ENCODE measurements around the gene GOLIM4.
A peak's percentile ranks its signal among the peaks of the same experiment; 100 is the strongest.

Gene GOLIM4

DNA sequence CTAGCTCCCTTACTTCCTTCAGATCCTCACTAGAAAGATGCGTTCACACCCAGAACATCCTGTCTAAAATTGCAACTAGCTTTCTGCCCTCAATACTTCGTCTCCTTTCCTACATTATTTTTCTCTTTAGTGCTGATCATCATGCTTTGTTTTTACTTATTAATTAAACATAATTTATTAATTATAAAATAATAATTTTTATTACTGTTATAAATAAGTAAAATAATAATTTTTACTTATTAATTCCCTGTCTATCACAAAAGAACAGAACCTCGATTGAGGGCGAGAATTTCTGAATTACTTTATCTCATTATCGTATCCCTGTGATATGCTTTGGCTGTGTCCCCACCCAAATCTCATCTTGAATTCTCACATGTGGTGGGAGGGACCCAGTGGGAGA, 41.3 kb downstream of the GOLIM4 start:
- TF ChIP-seq, protein P1, sequence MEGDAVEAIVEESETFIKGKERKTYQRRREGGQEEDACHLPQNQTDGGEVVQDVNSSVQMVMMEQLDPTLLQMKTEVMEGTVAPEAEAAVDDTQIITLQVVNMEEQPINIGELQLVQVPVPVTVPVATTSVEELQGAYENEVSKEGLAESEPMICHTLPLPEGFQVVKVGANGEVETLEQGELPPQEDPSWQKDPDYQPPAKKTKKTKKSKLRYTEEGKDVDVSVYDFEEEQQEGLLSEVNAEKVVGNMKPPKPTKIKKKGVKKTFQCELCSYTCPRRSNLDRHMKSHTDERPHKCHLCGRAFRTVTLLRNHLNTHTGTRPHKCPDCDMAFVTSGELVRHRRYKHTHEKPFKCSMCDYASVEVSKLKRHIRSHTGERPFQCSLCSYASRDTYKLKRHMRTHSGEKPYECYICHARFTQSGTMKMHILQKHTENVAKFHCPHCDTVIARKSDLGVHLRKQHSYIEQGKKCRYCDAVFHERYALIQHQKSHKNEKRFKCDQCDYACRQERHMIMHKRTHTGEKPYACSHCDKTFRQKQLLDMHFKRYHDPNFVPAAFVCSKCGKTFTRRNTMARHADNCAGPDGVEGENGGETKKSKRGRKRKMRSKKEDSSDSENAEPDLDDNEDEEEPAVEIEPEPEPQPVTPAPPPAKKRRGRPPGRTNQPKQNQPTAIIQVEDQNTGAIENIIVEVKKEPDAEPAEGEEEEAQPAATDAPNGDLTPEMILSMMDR (IDR thresholded peaks at IDR 0.05; ENCODE audit: control insufficient read depth, extremely low read depth, insufficient read depth) = no peak
- no peak overlapping the region for H3K4me3 ChIP-seq (ENCODE audit: low read depth, low read length)
- no peak for DNase-seq (ENCODE audit: low read depth)

DNA sequence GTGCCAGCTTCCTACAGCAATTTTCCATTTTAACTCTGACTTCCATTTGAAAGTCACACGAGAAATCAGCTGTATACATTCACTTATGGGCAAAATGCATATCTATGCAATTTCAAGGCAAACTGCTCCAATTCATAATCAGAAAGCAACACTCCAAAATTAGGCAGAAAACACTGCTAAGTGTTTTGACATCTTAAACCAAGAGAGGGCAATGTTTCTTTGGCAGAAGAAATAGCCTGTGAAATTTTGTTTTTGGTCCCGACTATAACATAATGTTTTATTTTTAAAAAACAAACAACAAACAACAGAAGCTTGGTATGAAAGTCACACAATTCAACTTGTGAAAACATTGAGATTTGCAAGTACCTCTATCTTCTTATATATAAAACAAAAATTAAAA, 42.6 kb downstream of the GOLIM4 start:
- TF ChIP-seq, protein P1 (IDR thresholded peaks at IDR 0.05; ENCODE audit: control insufficient read depth, extremely low read depth, insufficient read depth) = peak; percentile 52
- H3K4me3 ChIP-seq (ENCODE audit: low read depth, low read length) = no peak overlapping the region
- DNase-seq (ENCODE audit: low read depth) = no peak

DNA sequence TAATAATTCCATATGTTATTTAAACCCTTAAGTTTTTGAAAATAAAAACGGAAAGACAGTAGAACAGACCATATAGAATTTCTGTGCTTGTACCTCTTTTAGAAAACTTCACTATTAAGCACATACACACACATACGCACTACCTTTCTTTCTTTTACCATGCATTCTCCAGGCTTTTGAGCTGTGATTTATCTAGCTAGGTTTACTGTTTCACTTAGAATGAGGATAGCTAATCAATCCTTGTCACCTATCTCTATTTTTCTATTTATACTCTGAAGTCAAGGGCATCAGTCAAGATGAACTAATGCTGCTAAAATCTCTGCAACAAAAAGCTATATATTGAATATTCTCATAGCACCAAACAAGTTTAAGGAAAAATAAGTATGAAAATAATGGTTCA, 43.2 kb downstream of the GOLIM4 start:
- DNase-seq (ENCODE audit: low read depth) = no peak
- TF ChIP-seq, protein P1 (IDR thresholded peaks at IDR 0.05; ENCODE audit: control insufficient read depth, extremely low read depth, insufficient read depth) = no peak
- no peak overlapping the region for H3K4me3 ChIP-seq (ENCODE audit: low read depth, low read length)

GRCh38 chr3:168051531-168052471, 43.9 kb downstream of the GOLIM4 start:
- H3K4me3 ChIP-seq (ENCODE audit: low read depth, low read length) = no peak overlapping the region
- TF ChIP-seq, protein P1 (IDR thresholded peaks at IDR 0.05; ENCODE audit: control insufficient read depth, extremely low read depth, insufficient read depth) = no peak
- DNase-seq (ENCODE audit: low read depth) = peak; percentile 37

DNA sequence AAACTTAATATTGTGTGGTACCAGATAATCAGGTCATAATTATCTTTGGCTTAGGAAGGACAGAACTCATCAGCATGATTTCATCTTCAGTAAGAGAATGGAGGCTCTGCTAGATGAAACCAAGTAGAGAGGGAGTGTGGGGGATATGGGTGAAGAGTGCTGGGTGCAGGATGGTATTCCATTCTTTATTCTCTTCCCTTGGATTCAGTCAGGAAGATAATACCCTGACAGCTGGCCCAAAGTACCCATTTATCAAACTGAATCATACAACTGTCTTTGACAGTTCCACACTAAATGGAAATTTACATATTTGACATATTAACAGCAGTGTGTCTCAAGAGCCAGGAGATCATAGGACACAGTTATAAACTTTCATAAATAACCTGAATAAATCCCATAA, 44.7 kb downstream of the GOLIM4 start:
- no peak for DNase-seq (ENCODE audit: low read depth)
- H3K4me3 ChIP-seq (ENCODE audit: low read depth, low read length) = no peak overlapping the region
- TF ChIP-seq, protein P1 (IDR thresholded peaks at IDR 0.05; ENCODE audit: control insufficient read depth, extremely low read depth, insufficient read depth) = no peak

DNA sequence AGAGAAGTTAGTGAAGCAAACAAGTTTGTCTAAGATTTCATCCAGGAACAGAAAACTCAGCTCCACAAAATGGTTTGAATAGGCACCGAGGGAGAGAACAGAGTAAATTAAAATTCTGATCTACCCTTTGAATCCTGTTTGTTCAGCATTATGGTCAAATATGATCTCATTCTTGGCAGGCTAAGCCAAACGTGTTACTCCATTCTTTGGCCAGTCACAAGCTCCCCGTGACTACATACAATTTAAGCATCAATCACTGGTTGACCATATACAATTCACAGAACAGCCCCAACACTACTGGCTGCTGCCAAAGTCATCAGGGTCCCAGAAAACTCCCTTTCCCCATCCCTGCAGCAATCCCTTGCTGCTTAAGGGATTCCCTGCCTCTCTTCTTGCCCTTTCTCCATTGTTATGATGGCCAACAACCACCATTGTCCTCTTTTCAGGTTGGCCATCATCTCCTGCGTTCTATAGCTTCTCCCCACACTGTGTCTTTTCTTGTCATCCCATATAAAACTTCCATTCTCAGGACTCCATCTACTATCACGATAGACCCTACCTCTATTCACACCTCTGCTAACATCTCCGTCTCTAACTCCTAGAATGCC, 46.3 kb downstream of the GOLIM4 start:
- TF ChIP-seq, protein P1 (IDR thresholded peaks at IDR 0.05; ENCODE audit: control insufficient read depth, extremely low read depth, insufficient read depth) = no peak
- peak; percentile 56 for DNase-seq (ENCODE audit: low read depth)
- H3K4me3 ChIP-seq (ENCODE audit: low read depth, low read length) = no peak overlapping the region

Measured in LNCaP clone FGC (cell line).